OCI-LY7 (cell line): ENCODE results near the gene ARHGEF19. TPM values are rescaled to one million over a fixed set of nuclear protein-coding genes. Genes with fewer than 3 reads are reported as not detected.

Source experiments
- BruUV-seq: library from RNA; stranded (reverse); fragments of 400-500 nt; replicated peaks from 2 replicates; lab custom pipeline; 2021; lab: Mats Ljungman, UMichigan
- CTCF ChIA-PET: fragments of 300-600 bp; sonication (Branson Sonifier 250); formaldehyde crosslinking; loops from one replicate; lab custom pipeline; 2022; ENCODE audit warnings: antibody characterized with exemption; ENCODE audit not compliant: unreplicated experiment; lab: Charles Lee
- POLR2A ChIA-PET: fragments of 300-600 bp; sonication (Branson Sonifier 250); formaldehyde crosslinking; loops from one replicate; lab custom pipeline; 2022; ENCODE audit warnings: antibody characterized with exemption; lab: Charles Lee
- DNase-seq: peaks from one replicate; pipeline ENCODE4 v3.0.0-alpha.2; 2015; ENCODE audit warnings: low spot score
- H2AFZ ChIP-seq: fragments of 200-600 bp; sonication (generic), shearing (Covaris generic); 2 replicates; pipeline ENCODE4 v1.6.1; 2014; ENCODE audit warnings: mild to moderate bottlenecking, antibody characterized with exemption, low read length, moderate library complexity
- H3K27ac ChIP-seq: fragments of 200-600 bp; sonication (generic); 2 replicates; pipeline ENCODE4 v1.5.1; 2014; ENCODE audit warnings: mixed run types, low read depth, mild to moderate bottlenecking, moderate library complexity, low read length, inconsistent platforms; ENCODE audit not compliant: poor library complexity, severe bottlenecking
- H3K36me3 ChIP-seq: fragments of 200-600 bp; sonication (generic); 2 replicates; pipeline ENCODE4 v1.6.1; 2014; ENCODE audit warnings: mild to moderate bottlenecking, antibody characterized with exemption, low read length, moderate library complexity, mixed read lengths; ENCODE audit not compliant: insufficient read depth
- H3K4me1 ChIP-seq: fragments of 200-600 bp; sonication (generic); 2 replicates; pipeline ENCODE4 v1.5.1; 2014; ENCODE audit warnings: mild to moderate bottlenecking, low read length; ENCODE audit not compliant: insufficient read depth, poor library complexity, severe bottlenecking
- H3K4me2 ChIP-seq: fragments of 200-600 bp; sonication (generic); 2 replicates; pipeline ENCODE4 v1.6.1; 2014; ENCODE audit warnings: mild to moderate bottlenecking, low read length
- H3K4me3 ChIP-seq: fragments of 200-600 bp; sonication (generic); 2 replicates; pipeline ENCODE4 v1.5.1; 2014; ENCODE audit warnings: mild to moderate bottlenecking, low read depth, low read length; ENCODE audit not compliant: poor library complexity, severe bottlenecking
- H3K79me2 ChIP-seq: fragments of 200-600 bp; sonication (generic); 2 replicates; pipeline ENCODE4 v1.6.1; 2016; ENCODE audit warnings: low read depth, mild to moderate bottlenecking, low read length, moderate library complexity, mixed read lengths; ENCODE audit not compliant: insufficient read depth
- H3K9me2 ChIP-seq: fragments of 200-600 bp; sonication (generic); 2 replicates; pipeline ENCODE4 v1.6.1; 2016; ENCODE audit warnings: mild to moderate bottlenecking, low read length, mixed read lengths; ENCODE audit not compliant: insufficient read depth
- H3K9me3 ChIP-seq: fragments of 200-600 bp; sonication (generic); 2 replicates; pipeline ENCODE4 v1.6.1; 2014; ENCODE audit warnings: mild to moderate bottlenecking, mixed run types, low read length, mixed read lengths
- H4K20me1 ChIP-seq: fragments of 200-600 bp; sonication (generic); 2 replicates; pipeline ENCODE4 v1.6.1; 2014; ENCODE audit warnings: mild to moderate bottlenecking, antibody characterized with exemption, low read length, moderate library complexity, mixed read lengths; ENCODE audit not compliant: insufficient read depth
- EZH2phosphoT487 ChIP-seq: fragments of 200-600 bp; sonication (generic); IDR thresholded peaks from 2 replicates; pipeline ENCODE4 v1.6.1; 2018; ENCODE audit warnings: low read depth, borderline replicate concordance, mild to moderate bottlenecking, mixed run types, antibody characterized with exemption, low read length, moderate library complexity, mixed read lengths
- intact Hi-C: fragments of 100-400 bp; cut with micrococcal nuclease; formaldehyde crosslinking; loops from one replicate; pipeline ENCODE4 v1.10.0; 2022; ENCODE audit not compliant: unreplicated experiment
- total RNA-seq, 2 experiments: library from RNA; depleted of rRNA in 1 of 2; stranded (reverse); fragments of >200 nt in 1 of 2; shearing (Covaris generic) in 1 of 2; gene quantifications; 2 replicates each; pipeline ENCODE4 v1.2.3, GENCODE V29; 2014 to 2022
- TF ChIP-seq, protein P1 (sequence below): fragments of 200-600 bp; sonication (generic); conservative IDR thresholded peaks from 2 replicates; pipeline ENCODE4 v1.5.1; 2014; ENCODE audit warnings: mild to moderate bottlenecking, antibody characterized with exemption, low read length, moderate library complexity, mixed read lengths

The ARHGEF19 gene
- total RNA-seq, 2 experiments from 2014 or later, result 2.7 to 6.2 TPM

- Histone ChIP-seq H3K27ac (no peak overlapping the region), H3K9me3 (no peaks in the 10 kb centered on the region), H3K4me2 (no peak overlapping the region), H4K20me1 (no peaks in the 10 kb centered on the region), H3K36me3 (no peaks in the 10 kb centered on the region), H3K9me2 (no peaks in the 10 kb centered on the region), H2AFZ (no peak overlapping the region), H3K4me1 (peaks cover 9% of the 10 kb centered on the region), H3K79me2 (no peaks in the 10 kb centered on the region), H3K4me3 (no peak overlapping the region)
- no peak for DNase-seq
- no TSS peak for BruUV-seq
- intact Hi-C loops, result no loop called here
- ChIA-PET POLR2A (no interaction called here), CTCF (no interaction called here)
- no peak for TF ChIP-seq EZH2phosphoT487
- TF ChIP-seq, protein P1, sequence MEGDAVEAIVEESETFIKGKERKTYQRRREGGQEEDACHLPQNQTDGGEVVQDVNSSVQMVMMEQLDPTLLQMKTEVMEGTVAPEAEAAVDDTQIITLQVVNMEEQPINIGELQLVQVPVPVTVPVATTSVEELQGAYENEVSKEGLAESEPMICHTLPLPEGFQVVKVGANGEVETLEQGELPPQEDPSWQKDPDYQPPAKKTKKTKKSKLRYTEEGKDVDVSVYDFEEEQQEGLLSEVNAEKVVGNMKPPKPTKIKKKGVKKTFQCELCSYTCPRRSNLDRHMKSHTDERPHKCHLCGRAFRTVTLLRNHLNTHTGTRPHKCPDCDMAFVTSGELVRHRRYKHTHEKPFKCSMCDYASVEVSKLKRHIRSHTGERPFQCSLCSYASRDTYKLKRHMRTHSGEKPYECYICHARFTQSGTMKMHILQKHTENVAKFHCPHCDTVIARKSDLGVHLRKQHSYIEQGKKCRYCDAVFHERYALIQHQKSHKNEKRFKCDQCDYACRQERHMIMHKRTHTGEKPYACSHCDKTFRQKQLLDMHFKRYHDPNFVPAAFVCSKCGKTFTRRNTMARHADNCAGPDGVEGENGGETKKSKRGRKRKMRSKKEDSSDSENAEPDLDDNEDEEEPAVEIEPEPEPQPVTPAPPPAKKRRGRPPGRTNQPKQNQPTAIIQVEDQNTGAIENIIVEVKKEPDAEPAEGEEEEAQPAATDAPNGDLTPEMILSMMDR, result no peak
Measured at GRCh38 chr1:16162163-16162822, 50.2 kb downstream of the ARHGEF19 start.

DNA sequence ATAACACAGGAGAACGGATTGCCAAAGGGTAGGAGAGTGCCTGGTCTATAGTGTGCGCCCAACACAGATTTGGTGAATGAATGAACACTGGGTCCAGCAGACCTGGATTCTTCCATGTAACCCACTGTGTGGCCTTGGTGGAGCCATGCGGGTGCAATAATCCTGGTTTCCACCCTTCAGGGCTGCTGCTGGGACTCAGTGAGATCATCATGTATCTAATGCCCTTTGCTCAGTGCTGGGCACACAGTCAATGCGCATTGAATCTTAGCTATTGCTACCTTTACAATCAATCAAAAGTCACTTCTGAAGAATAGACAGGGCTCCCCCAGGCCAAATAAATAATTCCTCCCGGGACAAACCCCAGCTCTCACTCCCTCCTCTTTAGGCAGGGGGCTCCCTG is 50.7 kb downstream of the ARHGEF19 start:
- POLR2A ChIA-PET, result no interaction called here
- H3K9me2 ChIP-seq, result no peaks in the 10 kb centered on the region
- no peak overlapping the region for H3K27ac ChIP-seq

More for the DNA sequence above, 50.7 kb downstream of the ARHGEF19 start:
- BruUV-seq, result no TSS peak
- CTCF ChIA-PET, result no interaction called here
- TF ChIP-seq EZH2phosphoT487, result no peak
- TF ChIP-seq, protein P1, result no peak
- H3K4me3 ChIP-seq, result no peak overlapping the region
- DNase-seq, result no peak
- intact Hi-C loops, result no loop called here
- no peak overlapping the region for H2AFZ ChIP-seq
- H4K20me1 ChIP-seq, result no peaks in the 10 kb centered on the region
- peaks cover 6% of the 10 kb centered on the region for H3K4me1 ChIP-seq
- H3K79me2 ChIP-seq, result no peaks in the 10 kb centered on the region
- H3K9me3 ChIP-seq, result no peaks in the 10 kb centered on the region
- no peaks in the 10 kb centered on the region for H3K36me3 ChIP-seq
- no peak overlapping the region for H3K4me2 ChIP-seq
